Measurements from ENCODE around the gene VWF.

VWF gene

GRCh38 chr12:6071589-6071988 lies 52.9 kb downstream of the VWF start:
- no peak overlapping the region for H3K4me3 ChIP-seq (ENCODE audit: low read depth, low read length)
- no peaks in the 10 kb centered on the region for H3K9me3 ChIP-seq (ENCODE audit: control insufficient read depth, insufficient read depth, low read length)
- H3K27me3 ChIP-seq (ENCODE audit: control insufficient read depth, insufficient read depth, low read length), result no peaks in the 10 kb centered on the region
- H3K4me1 ChIP-seq (ENCODE audit: control insufficient read depth, insufficient read depth, low read length), result peaks cover 2% of the 10 kb centered on the region
- H3K36me3 ChIP-seq (ENCODE audit: control insufficient read depth, insufficient read depth, low read length), result no peaks in the 10 kb centered on the region
- no peak overlapping the region for H3K9ac ChIP-seq (ENCODE audit: low read depth, low read length)

- Histone ChIP-seq H3K9me3 (ENCODE audit: control insufficient read depth, insufficient read depth, low read length) (no peaks in the 10 kb centered on the region), H3K27me3 (ENCODE audit: control insufficient read depth, insufficient read depth, low read length) (no peaks in the 10 kb centered on the region), H3K36me3 (ENCODE audit: control insufficient read depth, insufficient read depth, low read length) (no peaks in the 10 kb centered on the region), H3K4me3 (ENCODE audit: low read depth, low read length) (no peak overlapping the region), H3K9ac (ENCODE audit: low read depth, low read length) (no peak overlapping the region), H3K4me1 (ENCODE audit: control insufficient read depth, insufficient read depth, low read length) (peaks cover 2% of the 10 kb centered on the region)
Observed at GRCh38 chr12:6070472-6071257, 53.8 kb downstream of the VWF start.

- Histone ChIP-seq H3K27me3 (ENCODE audit: control insufficient read depth, insufficient read depth, low read length) (no peaks in the 10 kb centered on the region), H3K9ac (ENCODE audit: low read depth, low read length) (no peak overlapping the region), H3K9me3 (ENCODE audit: control insufficient read depth, insufficient read depth, low read length) (no peaks in the 10 kb centered on the region), H3K4me3 (ENCODE audit: low read depth, low read length) (no peak overlapping the region), H3K4me1 (ENCODE audit: control insufficient read depth, insufficient read depth, low read length) (peaks cover 2% of the 10 kb centered on the region), H3K36me3 (ENCODE audit: control insufficient read depth, insufficient read depth, low read length) (no peaks in the 10 kb centered on the region)
Observed at GRCh38 chr12:6069437-6070093, 54.9 kb downstream of the VWF start.

GRCh38 chr12:6068227-6068626 lies 56.2 kb downstream of the VWF start:
- H3K4me1 ChIP-seq (ENCODE audit: control insufficient read depth, insufficient read depth, low read length), result peaks cover 2% of the 10 kb centered on the region
- H3K9me3 ChIP-seq (ENCODE audit: control insufficient read depth, insufficient read depth, low read length), result no peaks in the 10 kb centered on the region
- H3K9ac ChIP-seq (ENCODE audit: low read depth, low read length), result no peak overlapping the region
- H3K27me3 ChIP-seq (ENCODE audit: control insufficient read depth, insufficient read depth, low read length), result no peaks in the 10 kb centered on the region
- H3K4me3 ChIP-seq (ENCODE audit: low read depth, low read length), result no peak overlapping the region
- no peaks in the 10 kb centered on the region for H3K36me3 ChIP-seq (ENCODE audit: control insufficient read depth, insufficient read depth, low read length)

GRCh38 chr12:6067152-6067916 lies 57.1 kb downstream of the VWF start:
- no peaks in the 10 kb centered on the region for H3K27me3 ChIP-seq (ENCODE audit: control insufficient read depth, insufficient read depth, low read length)
- no peak overlapping the region for H3K9ac ChIP-seq (ENCODE audit: low read depth, low read length)
- peaks cover 2% of the 10 kb centered on the region for H3K4me1 ChIP-seq (ENCODE audit: control insufficient read depth, insufficient read depth, low read length)
- no peaks in the 10 kb centered on the region for H3K36me3 ChIP-seq (ENCODE audit: control insufficient read depth, insufficient read depth, low read length)
- H3K4me3 ChIP-seq (ENCODE audit: low read depth, low read length), result no peak overlapping the region
- H3K9me3 ChIP-seq (ENCODE audit: control insufficient read depth, insufficient read depth, low read length), result no peaks in the 10 kb centered on the region

GRCh38 chr12:6066651-6067050 lies 57.8 kb downstream of the VWF start:
- no peaks in the 10 kb centered on the region for H3K27me3 ChIP-seq (ENCODE audit: control insufficient read depth, insufficient read depth, low read length)
- no peak overlapping the region for H3K9ac ChIP-seq (ENCODE audit: low read depth, low read length)

GRCh38 chr12:6065863-6066199 lies 58.6 kb downstream of the VWF start:
- H3K4me3 ChIP-seq (ENCODE audit: low read depth, low read length), result no peak overlapping the region
- H3K9ac ChIP-seq (ENCODE audit: low read depth, low read length), result no peak overlapping the region
- no peaks in the 10 kb centered on the region for H3K9me3 ChIP-seq (ENCODE audit: control insufficient read depth, insufficient read depth, low read length)
- H3K36me3 ChIP-seq (ENCODE audit: control insufficient read depth, insufficient read depth, low read length), result no peaks in the 10 kb centered on the region
- no peaks in the 10 kb centered on the region for H3K27me3 ChIP-seq (ENCODE audit: control insufficient read depth, insufficient read depth, low read length)
- H3K4me1 ChIP-seq (ENCODE audit: control insufficient read depth, insufficient read depth, low read length), result peaks cover under 1% of the 10 kb centered on the region

More at GRCh38 chr12:6066651-6067050, 57.8 kb downstream of the VWF start:
- Histone ChIP-seq H3K4me1 (ENCODE audit: control insufficient read depth, insufficient read depth, low read length) (peaks cover 2% of the 10 kb centered on the region), H3K9me3 (ENCODE audit: control insufficient read depth, insufficient read depth, low read length) (no peaks in the 10 kb centered on the region), H3K4me3 (ENCODE audit: low read depth, low read length) (no peak overlapping the region), H3K36me3 (ENCODE audit: control insufficient read depth, insufficient read depth, low read length) (no peaks in the 10 kb centered on the region)

- Histone ChIP-seq H3K27me3 (ENCODE audit: control insufficient read depth, insufficient read depth, low read length) (no peaks in the 10 kb centered on the region), H3K36me3 (ENCODE audit: control insufficient read depth, insufficient read depth, low read length) (no peaks in the 10 kb centered on the region), H3K4me1 (ENCODE audit: control insufficient read depth, insufficient read depth, low read length) (no peaks in the 10 kb centered on the region), H3K9ac (ENCODE audit: low read depth, low read length) (no peak overlapping the region), H3K4me3 (ENCODE audit: low read depth, low read length) (no peak overlapping the region), H3K9me3 (ENCODE audit: control insufficient read depth, insufficient read depth, low read length) (no peaks in the 10 kb centered on the region)
Observed at GRCh38 chr12:6065131-6065862, 59.2 kb downstream of the VWF start.

- Histone ChIP-seq H3K4me3 (ENCODE audit: low read depth, low read length) (no peak overlapping the region), H3K4me1 (ENCODE audit: control insufficient read depth, insufficient read depth, low read length) (no peaks in the 10 kb centered on the region), H3K36me3 (ENCODE audit: control insufficient read depth, insufficient read depth, low read length) (no peaks in the 10 kb centered on the region), H3K9me3 (ENCODE audit: control insufficient read depth, insufficient read depth, low read length) (no peaks in the 10 kb centered on the region), H3K27me3 (ENCODE audit: control insufficient read depth, insufficient read depth, low read length) (peaks cover 4% of the 10 kb centered on the region), H3K9ac (ENCODE audit: low read depth, low read length) (no peak overlapping the region)
Observed at GRCh38 chr12:6062757-6063735, 61.4 kb downstream of the VWF start.

- no peaks in the 10 kb centered on the region for H3K9me3 ChIP-seq (ENCODE audit: control insufficient read depth, insufficient read depth, low read length)
- no peak overlapping the region for H3K4me3 ChIP-seq (ENCODE audit: low read depth, low read length)
- peaks cover 4% of the 10 kb centered on the region for H3K27me3 ChIP-seq (ENCODE audit: control insufficient read depth, insufficient read depth, low read length)
- no peaks in the 10 kb centered on the region for H3K36me3 ChIP-seq (ENCODE audit: control insufficient read depth, insufficient read depth, low read length)
- no peak overlapping the region for H3K9ac ChIP-seq (ENCODE audit: low read depth, low read length)
- no peaks in the 10 kb centered on the region for H3K4me1 ChIP-seq (ENCODE audit: control insufficient read depth, insufficient read depth, low read length)
Observed at GRCh38 chr12:6062395-6062756, 62.1 kb downstream of the VWF start.
